ENCODE measurements around the gene PPP2R2C. TPM values are rescaled to one million over a fixed set of nuclear protein-coding genes. Genes with fewer than 3 reads are reported as not detected.

Gene PPP2R2C
- total RNA-seq, 2 donors from 2014 or later = 8.0 to 10.4 TPM

DNA sequence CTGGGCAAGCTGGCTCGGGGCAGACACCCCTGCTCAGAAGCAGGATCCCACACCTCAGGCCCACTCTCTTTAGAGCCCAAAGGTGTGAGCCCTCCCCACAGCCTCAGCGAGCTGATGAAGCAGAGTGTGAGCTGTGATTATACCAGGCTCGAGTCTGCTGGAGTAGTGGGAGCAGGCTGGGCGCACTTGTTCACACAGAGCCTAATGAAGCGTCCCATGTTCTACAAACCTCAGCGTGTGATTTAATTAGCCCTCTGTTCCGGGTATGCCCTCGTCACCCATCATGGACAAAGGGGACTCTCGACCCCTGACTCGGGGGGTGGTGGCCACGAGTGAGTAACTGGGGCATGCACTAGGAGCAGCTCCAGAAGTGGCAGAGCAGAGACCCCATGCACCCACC lies 62.3 kb downstream of the PPP2R2C start:
- no peaks in the 10 kb centered on the region for H3K36me3 ChIP-seq
- H3K27ac ChIP-seq = no peak overlapping the region
- no peak for TF ChIP-seq POLR2AphosphoS5 (IDR thresholded peaks at IDR 0.05)
- TF ChIP-seq, protein P1, sequence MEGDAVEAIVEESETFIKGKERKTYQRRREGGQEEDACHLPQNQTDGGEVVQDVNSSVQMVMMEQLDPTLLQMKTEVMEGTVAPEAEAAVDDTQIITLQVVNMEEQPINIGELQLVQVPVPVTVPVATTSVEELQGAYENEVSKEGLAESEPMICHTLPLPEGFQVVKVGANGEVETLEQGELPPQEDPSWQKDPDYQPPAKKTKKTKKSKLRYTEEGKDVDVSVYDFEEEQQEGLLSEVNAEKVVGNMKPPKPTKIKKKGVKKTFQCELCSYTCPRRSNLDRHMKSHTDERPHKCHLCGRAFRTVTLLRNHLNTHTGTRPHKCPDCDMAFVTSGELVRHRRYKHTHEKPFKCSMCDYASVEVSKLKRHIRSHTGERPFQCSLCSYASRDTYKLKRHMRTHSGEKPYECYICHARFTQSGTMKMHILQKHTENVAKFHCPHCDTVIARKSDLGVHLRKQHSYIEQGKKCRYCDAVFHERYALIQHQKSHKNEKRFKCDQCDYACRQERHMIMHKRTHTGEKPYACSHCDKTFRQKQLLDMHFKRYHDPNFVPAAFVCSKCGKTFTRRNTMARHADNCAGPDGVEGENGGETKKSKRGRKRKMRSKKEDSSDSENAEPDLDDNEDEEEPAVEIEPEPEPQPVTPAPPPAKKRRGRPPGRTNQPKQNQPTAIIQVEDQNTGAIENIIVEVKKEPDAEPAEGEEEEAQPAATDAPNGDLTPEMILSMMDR (IDR thresholded peaks at IDR 0.05) = no peak
- H3K4me1 ChIP-seq (replicated peaks) = no peaks in the 10 kb centered on the region
- H3K27me3 ChIP-seq (replicated peaks; ENCODE audit: insufficient read depth) = no peaks in the 10 kb centered on the region
- no peaks in the 10 kb centered on the region for H3K9me3 ChIP-seq
- intact Hi-C loops (cut with DNase I) = no loop called here
- 52% methylated on average over 11 of the region's 11 CpGs for WGBS
- no peak overlapping the region for H3K4me3 ChIP-seq
- no peak for DNase-seq (ENCODE audit: low spot score)

GRCh38 chr4:6409381-6409780 lies 63.0 kb downstream of the PPP2R2C start:
- TF ChIP-seq POLR2AphosphoS5 (IDR thresholded peaks at IDR 0.05) (no peak), POLR2A (IDR thresholded peaks at IDR 0.05) (no peak)
- TF ChIP-seq, protein P1 (IDR thresholded peaks at IDR 0.05) = no peak
- H3K36me3 ChIP-seq = no peaks in the 10 kb centered on the region
- H3K27ac ChIP-seq = no peak overlapping the region
- H3K27me3 ChIP-seq (replicated peaks; ENCODE audit: insufficient read depth) = no peaks in the 10 kb centered on the region
- H3K4me3 ChIP-seq = no peak overlapping the region
- intact Hi-C loops (cut with DNase I) = no loop called here
- no peaks in the 10 kb centered on the region for H3K9me3 ChIP-seq
- DNase-seq (ENCODE audit: low spot score) = no peak
- WGBS = 88% methylated on average over 6 of the region's 6 CpGs
- H3K4me1 ChIP-seq (replicated peaks) = no peaks in the 10 kb centered on the region

GRCh38 chr4:6408263-6408662 lies 64.2 kb downstream of the PPP2R2C start:
- Histone ChIP-seq H3K4me1 (replicated peaks) (no peaks in the 10 kb centered on the region), H3K9me3 (no peaks in the 10 kb centered on the region), H3K4me3 (no peak overlapping the region), H3K27me3 (replicated peaks; ENCODE audit: insufficient read depth) (no peaks in the 10 kb centered on the region), H3K27ac (no peak overlapping the region), H3K36me3 (no peaks in the 10 kb centered on the region)
- intact Hi-C loops (cut with DNase I) = no loop called here
- 80% methylated on average over 4 of the region's 4 CpGs for WGBS
- TF ChIP-seq POLR2AphosphoS5 (IDR thresholded peaks at IDR 0.05) = no peak
- TF ChIP-seq, protein P1 (IDR thresholded peaks at IDR 0.05) = no peak
- TF ChIP-seq POLR2A (IDR thresholded peaks at IDR 0.05) = no peak
- DNase-seq (ENCODE audit: low spot score) = no peak

GRCh38 chr4:6405397-6405706 lies 67.1 kb downstream of the PPP2R2C start:
- no peak for DNase-seq (ENCODE audit: low spot score)
- no peaks in the 10 kb centered on the region for H3K36me3 ChIP-seq
- intact Hi-C loops (cut with DNase I) = no loop called here
- WGBS = 23% methylated on average over 2 of the region's 2 CpGs
- H3K9me3 ChIP-seq = no peaks in the 10 kb centered on the region
- no peak overlapping the region for H3K4me3 ChIP-seq
- H3K27me3 ChIP-seq (replicated peaks; ENCODE audit: insufficient read depth) = no peaks in the 10 kb centered on the region
- H3K4me1 ChIP-seq (replicated peaks) = no peaks in the 10 kb centered on the region
- TF ChIP-seq POLR2AphosphoS5 (IDR thresholded peaks at IDR 0.05) (no peak), POLR2A (IDR thresholded peaks at IDR 0.05) (no peak)
- TF ChIP-seq, protein P1 (IDR thresholded peaks at IDR 0.05) = no peak
- H3K27ac ChIP-seq = no peak overlapping the region

DNA sequence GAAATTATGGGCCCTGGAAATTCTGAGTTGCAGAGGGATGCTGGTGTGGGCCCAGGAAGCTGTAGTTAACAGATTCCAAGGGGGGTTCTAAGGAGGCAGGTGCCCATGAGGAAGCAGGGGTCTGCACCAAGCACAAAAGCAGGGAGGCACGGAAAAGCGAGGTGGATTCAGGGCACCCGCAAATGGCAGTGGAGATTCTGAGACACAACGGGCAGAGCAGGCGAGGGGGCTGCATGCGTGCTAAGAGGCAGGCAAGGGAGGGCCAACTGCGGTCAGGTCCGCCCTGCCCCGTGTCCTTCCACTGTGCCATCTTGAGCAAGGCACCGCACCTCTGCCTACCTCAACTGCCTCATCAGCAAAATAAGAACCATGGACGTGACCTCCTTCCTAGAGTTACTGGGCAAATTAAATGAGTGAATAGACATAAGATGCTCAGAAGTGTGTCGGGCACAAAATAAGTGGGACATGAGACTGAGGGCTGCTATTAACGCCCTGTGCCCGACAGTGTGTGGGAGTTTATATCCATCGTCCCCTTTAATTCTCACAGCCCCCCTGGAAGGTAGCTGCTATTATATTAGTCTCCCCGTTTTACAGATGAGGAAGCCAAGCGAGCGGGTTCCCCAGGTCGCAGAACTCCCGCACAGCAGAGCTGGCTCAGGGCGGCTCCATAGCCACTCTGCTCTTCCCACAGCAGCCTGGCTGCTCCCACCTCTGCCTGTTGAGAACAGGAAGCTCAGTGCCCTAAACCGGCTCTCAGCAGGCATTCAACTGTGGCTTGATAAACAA lies 67.6 kb downstream of the PPP2R2C start:
- H3K36me3 ChIP-seq = no peaks in the 10 kb centered on the region
- no peak overlapping the region for H3K27ac ChIP-seq
- no peaks in the 10 kb centered on the region for H3K4me1 ChIP-seq (replicated peaks)
- intact Hi-C loops (cut with DNase I) = no loop called here
- DNase-seq (ENCODE audit: low spot score) = no peak
- WGBS = 76% methylated on average over 22 of the region's 22 CpGs
- no peak for TF ChIP-seq POLR2A (IDR thresholded peaks at IDR 0.05)
- TF ChIP-seq, protein P1 (IDR thresholded peaks at IDR 0.05) = no peak
- no peak for TF ChIP-seq POLR2AphosphoS5 (IDR thresholded peaks at IDR 0.05)
- H3K9me3 ChIP-seq = no peaks in the 10 kb centered on the region
- H3K4me3 ChIP-seq = no peak overlapping the region
- no peaks in the 10 kb centered on the region for H3K27me3 ChIP-seq (replicated peaks; ENCODE audit: insufficient read depth)

Measured in prostate gland (tissue), 2 donors.